Measurements from ENCODE around the gene ASTL.
"Not testable (repeated sequence)": the region's sequence is repeated elsewhere in the genome, so short reads cannot be mapped to it uniquely, and the experiment has no call there.

Gene ASTL

DNA sequence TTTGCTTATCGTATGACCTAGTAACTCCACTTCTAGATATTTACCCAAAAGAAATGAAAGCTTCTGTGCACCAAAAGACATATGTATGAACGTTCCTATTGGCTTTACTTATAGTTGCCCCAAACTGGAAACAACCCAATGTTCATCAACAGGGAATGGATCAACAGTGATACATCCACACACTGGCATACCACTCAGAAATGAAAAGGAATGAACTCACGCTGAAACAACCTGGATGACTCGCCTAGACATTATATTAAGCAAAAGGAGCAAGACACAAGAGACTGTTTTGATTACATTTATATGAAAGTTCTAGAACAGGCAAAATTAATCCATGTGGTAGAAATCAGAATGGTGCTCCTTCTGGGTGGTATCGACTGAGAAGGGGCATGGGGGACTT, 40.9 kb downstream of the ASTL start:
- DNase-seq, result no peak

DNA sequence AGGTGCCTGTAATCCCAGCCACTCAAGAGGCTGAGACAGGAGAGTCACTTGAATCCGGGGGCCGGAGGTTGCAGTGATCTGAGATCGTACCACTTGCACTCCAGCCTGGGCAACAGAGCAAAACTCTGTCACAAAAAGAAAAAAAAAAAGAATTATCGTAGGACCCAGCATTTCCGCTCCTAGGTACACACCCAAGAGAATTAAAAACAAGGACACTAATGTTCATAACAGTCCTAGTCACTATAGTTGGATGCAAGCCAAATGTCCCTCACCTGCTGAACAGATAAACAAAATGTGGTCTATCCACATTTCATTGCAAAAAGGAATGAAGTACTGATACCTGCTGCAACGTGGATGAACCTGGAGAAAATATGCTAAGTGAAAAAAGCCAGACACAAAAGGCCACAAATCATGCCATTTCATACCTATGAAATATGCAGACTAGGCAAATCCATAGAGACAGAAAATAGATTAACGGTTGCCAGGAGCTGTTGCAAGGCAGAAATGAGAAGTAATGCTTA, 43.1 kb downstream of the ASTL start:
- no peak for DNase-seq

DNA sequence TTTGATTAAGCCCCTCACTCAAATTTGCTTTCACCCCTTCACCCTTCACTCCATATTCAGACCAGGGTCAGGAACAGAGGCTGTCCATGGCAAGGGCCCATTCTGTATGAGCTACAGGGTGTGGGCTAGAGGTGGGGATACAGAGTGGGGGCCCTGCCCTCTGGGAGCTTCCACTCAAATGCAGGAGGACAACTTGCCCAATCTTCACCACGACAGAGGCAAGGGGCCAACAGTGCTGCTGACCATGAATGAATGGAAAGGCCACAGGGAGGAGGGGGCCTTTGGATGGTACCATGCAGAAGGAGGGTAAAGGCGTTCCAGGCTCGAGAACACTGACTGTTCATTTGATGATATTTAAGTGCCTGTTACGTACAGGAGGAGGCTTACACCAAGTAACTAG, 44.8 kb downstream of the ASTL start:
- DNase-seq, result no peak

DNA sequence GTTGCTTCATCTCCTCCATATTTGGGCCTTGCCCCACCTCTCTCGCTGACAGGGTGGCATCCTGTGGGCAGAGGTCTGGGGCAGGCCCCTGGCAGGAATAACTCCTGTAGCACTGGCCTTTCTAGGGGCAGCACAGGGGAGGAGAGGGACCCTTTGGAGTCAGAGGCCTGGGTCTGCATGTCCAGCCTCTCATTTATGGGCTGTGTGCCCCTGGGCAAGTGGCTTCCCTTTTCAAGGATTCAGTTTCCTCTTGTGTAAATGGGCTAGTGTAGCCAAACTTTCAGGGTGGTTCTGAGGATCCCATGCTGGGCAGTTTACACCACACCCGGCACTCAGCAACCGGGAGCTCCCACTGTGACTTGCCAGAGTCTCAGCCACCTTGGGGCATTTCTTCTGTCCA, 45.4 kb downstream of the ASTL start:
- DNase-seq, result no peak

DNA sequence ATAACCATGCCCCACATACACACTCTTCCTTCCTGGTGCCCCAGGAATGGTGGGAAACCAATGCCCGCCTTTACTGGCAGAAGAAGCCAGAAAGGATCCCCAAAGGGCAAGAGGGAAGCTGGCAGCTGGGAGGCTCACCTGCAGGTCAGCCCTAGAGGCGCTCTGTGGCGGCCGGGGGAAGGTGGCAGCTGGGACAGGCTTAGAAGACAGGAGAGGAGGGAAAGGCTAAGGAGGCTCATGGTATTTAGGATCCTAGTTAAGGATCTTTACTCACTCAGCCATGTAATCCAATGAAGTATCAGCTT, 45.8 kb downstream of the ASTL start:
- DNase-seq, result no peak

DNA sequence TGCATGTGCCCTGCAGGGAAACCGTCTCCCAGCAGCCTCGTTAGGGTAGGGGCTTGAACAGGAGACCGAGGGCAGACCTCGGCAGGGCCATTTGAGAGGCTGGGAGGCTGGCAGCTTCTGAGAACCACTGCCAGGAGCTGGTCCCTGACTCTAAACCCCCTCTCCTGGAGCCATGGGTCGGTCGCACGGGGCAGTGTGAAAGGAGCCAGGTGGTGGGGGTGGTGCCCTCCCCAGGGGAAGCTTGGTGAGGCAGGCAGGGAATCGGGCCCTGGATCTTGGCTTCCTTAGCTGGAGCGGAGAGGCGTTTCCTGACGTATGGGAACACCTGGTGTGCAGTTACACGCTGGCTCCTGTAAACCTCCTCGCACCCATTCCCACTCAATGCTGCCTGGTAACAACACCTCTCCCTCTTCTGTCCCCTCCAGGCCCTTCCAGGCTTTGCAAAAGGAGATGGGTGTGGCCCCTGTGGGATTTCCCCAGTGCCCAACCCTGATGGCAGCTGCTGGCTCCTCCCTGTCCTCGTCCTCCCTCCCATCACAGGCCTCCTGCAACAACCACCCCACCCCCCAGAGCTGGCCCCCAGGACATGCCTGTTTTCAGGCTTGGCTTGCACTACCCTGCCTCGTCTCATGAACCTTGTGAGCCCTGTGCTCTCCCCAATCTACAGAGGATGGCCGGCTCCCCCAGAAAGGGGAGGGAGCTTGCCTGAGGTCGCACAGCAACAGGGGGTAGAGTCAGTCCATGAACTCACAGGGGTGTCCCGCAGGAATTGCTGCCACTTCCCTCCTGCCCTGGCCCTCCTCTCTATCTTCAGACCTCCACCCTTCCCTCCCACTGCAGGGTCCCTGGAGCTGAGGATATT, 46.4 kb downstream of the ASTL start:
- no peak for DNase-seq

DNA sequence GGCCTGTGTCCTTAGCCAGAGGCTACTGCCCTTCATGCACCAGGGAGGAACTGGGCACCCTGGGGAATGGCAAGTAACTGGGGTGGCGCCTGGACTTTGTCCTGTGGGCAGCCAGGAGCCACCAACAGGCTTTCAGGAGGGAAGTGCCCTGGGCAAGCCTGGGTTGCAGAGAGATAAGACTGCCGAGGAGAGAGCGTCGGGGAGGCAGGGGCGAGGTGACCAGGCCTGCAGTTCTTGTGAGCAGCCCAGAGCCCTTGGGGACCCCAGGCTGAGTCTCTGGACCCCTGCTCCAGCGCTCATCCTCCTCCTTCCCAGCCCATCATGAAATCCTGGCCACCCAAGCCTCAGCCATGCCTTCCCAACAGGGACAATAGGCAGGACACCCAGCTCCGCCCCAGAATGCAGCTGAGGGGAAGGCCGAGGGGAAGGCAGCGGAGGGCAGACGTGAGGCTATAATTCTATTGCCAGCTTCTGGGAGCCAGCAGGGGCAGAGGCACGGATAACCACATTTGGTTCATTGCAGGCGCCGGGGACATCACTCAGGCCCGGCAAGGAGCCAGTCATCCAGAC, 47.1 kb downstream of the ASTL start:
- no peak for DNase-seq

DNA sequence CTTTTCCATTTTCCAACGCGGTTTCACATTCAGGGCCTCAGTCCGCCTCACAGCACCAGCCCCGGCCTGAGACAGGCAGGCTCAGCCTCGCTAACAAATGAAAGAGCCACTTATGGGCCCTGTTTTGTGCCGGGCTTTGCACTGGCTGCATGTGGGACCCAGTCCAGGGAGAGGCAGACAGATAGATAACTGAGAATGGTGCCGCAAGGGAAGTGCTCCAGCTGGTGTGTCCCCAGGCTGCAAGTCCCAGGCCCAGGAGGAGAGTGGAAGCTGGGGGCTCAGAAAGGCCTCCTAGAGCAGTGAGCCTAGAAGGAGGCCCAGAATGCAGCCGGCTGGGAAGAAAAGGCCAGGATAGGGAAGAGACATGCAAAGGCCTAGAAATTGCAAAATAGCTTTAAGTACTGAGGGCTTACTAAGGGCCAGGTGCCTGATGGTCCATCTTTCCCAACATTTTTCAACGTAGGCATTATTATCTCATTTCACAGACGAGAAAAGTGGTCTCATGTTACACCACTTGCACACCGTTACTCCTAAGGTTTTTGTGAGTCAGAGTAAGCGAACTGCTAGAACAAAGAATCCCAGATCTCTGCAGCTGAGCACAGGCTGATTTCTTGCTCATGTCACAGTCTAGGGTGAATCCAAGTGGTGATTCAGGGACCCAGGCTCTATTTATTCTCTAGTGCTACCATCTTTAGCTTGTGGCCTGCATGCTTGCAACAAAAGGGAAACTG, 47.9 kb downstream of the ASTL start:
- no peak for DNase-seq

DNA sequence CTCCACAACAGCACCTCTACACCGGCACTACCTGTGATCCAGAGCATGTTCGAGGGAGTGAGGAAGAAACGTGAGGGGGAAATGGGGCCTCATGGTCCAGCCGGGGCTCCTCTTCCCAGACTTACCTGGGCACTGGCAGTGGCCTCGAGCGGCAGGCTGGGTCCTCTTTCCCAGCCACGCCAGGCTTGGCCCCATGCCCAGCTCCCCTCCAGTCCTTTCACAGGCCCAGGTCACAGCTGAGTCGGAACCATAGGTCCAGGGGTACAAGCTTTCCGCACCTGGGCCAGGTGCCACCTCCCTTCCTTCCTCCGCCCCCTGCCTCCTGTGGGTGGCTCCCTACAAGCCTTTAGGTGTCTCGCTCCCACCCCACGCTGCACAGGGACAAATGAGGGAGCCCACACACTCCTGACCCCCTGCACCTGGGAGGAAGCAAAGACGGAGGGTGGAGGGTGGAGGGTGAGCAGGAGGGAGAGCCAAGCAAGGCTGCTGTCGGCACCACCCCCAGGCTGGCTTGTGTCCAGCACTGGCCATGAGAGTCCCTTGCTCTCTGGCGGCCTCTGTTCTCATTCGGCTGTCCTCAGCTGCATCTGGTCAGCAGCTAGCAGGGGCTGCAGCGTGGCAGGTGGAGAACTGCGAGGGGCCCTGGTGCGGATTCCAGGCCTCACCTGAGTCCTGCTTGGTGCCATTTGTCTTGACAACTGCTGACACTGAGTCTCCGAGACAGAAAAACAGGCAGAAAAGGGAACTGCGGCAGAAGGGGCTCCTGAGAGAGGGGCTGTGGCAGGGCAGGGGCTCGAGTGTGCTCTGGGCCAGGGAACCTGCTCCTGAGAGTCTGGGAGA, 48.7 kb downstream of the ASTL start:
- no peak for DNase-seq

DNA sequence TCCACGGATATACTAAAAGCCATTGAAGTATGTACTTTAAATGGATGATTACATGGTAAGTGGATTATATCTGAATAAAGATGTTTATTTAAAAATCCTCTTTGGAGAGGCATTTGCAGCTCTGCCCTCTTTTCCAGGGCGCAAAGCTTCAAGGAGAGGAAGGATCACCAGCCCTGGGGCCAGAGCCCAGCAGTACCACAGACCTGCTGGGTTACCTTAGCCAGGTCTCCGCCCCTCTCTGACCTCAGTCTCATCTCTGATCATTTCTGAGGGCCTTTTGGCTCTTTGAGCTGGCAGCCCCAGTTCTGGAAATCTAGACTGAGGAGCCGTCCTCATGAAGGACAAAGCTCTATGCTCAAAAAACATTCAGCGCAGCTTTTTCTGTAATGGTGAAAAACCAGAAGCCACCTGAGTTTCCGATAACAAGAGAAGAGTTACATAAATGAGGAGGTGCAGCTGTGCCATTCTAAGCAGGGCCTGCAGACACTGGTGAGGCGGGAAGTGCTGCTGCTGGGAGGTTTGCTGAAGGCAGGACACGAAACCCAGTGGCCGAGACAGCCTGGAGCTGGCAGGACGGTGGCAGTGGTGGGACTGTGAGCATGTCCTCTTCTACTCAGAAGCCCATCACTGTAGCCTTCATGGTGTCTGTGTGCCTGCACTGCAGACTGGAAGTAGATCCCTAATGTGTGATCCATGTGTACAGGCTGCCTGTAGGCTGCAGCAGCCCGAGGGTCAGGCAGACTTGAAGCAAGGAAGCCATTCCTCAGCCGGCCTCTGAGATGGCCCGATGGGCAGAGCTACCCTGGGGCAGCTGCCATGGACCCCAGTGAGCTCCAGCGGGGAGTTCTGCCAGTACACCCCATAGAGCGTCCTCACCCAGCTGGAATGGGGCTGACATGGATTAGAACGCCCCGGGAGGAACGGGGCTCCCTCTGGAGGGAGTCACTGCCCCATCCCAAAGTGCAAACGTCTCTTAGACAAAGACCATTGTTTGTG, 49.7 kb downstream of the ASTL start:
- no peak for DNase-seq

DNA sequence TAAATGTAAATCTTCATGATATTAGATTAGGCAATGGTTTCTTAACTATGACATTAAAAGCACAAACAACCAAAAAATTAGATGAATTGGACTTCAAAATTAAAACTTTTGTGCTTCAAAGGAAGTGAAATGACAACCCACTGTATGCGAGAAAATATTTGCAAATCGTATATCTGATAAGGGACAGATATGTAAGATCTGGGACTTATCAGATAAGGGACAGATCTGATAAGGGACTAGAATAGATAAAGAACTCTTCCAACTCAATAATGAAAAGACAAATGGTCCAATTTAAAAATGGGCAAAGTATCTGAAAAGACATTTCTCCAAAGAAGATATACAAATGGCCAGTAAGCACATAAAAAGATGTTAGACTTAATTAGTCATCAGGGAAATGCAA, 51.2 kb downstream of the ASTL start:
- no peak for DNase-seq

DNA sequence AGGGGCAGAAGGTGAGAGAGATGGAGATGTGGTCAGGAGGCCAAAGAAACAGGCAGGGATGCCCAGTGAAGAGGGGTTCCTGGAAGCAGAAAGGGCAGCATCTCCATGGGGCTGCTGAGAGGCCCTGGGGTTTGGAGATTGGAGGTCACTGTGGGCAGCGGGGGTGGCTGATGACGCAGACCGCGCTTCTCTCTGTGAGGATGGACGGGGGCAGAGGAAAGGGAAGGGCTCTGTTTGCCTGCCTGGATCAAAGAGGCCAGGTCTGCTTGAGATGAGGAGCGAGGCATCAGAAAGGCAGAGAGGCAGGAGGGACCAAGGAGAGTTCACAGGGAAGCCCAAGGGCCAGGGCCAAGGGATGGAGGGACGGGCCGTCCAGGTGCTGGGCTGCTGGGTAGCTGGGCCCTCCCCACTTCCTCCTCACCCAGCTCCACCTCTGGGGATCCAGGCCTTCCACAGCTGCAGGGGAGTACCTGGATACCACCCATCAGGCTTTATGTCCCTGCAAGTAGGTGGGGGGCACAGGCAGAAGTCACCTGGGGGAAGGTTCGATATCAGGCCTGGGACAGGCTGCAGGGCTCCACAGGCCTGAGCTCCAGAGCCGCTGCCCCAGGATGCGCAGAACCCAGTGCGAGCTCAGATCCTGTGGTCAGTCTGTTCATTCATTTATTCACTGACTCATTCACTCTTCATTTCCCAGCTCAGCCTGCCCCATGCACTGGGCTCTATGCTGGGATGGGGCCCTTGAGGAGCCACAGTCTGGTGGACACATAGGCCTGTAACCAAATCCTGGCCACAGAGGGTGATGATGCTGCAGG, 52.6 kb downstream of the ASTL start:
- no peak for DNase-seq

DNA sequence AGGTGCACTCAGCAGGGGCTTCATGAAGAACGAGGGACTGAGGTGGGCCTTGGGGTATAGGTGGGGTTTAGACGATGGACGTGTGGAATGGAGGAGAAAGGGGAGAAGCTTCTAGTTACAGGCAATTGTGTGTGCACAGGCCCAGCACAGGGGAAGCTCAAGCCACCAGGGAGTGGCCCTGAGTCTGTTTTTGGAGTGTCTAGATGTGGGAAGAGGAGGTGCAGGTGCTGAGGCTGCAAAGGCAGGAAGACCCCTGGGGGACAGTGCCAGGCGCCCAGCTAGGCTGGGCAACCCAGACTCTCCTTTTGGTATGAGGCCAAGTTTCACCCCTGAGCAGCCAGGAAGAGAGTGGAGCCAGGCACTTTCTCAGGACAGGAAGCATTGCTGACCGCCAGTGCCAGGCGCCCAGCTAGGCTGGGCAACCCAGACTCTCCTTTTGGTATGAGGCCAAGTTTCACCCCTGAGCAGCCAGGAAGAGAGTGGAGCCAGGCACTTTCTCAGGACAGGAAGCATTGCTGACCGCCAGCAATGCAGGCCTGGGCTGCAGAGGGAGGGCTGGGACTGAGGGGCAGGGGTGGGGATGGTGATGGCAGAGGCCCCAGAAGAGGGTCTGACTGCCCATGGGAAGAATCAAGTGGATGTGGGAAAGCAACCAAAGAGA, 53.3 kb downstream of the ASTL start:
- not testable (repeated sequence) for DNase-seq

DNA sequence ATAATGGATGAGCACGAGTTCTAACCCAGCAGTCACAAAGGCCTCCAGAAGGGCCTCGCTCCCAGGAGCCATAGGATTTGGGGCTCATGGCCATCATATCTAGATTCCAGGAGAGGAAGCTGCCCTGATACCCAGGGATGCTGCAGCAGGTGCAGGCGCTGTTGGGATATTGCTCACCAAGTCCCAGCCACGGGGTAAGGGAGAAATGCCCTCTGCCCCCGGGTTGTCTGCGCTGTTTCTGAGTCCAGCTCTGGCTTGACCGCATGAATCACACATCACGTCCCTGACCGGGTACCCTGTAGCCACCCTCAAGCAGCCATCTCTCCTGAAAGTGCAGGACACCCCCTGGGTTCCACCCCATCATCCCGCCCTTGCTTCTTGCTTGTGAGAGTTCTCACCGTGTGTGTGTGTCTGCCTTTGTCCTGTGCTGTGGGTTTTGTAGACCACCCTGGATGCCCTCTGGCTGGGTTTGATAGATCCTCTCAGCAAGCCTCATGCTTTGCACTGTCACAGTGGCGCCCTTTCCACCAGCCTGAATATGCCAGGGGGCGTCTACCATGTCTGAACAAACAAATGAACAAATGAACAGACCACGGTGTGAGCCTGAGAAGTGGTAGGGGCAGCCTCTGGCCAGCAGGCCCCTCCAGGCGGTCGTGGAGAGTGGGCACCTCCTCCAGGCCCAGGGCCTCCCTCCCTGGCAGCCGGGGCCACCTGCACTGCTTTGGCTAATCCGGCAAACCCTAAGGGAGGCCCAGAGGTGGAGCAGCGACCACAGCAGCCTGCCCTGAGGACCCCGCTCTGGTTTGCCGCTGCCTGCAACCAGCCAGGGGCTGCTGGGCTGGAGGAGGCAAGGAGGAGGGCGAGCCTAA, 54.1 kb downstream of the ASTL start:
- no peak for DNase-seq

DNA sequence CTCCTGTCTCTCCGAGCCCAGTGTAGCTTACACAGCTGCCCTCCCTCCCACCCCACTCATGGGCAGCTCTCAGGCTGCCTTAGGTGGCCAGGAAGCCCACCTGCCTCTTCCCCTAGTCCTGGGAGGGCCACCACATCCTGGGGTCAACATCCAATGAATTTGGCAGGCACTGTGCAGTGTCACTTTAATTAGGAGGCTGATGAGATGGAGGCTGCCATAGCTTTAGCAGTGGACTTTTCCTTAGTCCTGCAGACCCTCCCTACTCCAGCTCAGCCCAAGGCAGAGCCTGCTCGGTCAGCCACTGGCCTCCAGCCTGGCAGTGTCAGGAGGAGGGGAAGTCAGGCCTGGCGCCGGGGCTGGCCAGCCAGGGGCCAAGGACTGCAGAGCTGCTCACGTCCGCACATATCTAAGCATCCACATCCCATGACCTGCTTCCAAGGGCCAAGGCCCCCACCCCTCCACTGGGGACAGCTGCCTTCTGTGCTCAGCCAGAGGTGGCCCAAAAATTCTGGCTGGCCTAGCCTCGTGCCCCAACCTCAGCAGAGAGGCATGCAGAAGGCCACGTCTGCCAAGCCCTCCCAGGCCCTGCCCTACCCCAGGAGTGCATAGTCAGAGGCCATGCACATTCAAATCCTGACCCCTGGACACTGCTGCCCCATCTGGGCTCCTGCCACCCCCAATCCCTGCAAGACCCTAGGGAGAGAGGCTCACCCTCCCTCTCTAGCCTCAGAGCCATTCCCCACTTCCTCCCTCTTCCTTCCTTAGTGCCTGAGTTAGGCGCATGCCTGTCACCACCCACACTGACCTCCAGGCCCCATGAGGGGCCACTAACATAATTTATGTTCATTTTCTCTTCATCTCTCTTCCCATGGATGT, 55.0 kb downstream of the ASTL start:
- DNase-seq, result no peak

DNA sequence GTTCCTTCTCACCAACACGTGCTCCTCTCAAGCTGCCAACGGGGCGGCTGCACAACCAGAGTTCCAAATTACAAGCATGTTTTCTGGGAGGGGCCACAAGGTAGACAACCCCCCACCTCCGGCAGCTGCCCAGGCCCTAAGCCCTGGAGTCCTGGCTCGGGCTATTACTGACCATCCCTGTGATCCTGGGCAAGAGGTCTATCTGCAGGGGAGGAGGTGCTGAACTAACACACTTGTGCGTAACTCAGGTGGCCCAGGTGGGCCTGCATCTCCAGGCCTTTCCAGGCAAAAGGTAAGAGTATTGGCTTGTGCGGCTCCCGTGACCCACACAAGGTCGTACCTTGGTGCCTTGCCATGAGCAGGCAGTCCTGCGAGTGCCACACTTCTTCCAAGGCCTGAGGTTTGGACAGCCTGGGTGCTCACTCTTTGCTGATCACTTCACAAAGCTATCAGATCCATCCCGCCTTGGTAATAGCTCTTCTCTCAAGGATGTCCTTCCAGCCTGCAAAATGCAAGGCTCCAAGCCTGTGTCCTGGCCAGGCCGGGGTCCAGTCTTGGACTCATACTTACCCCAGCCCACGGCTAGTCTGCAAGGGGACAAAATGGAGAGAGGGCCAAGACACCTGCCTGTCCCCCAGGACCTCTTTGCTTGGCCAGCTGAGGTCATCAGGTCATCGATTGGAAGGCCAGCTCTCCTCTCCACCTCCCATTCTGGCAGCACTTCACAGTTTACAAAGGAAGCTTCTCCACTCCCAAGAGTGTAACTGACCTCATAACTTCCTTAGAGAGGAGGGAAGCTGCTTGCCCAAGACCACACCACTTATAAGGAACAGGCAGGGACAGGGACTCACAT, 55.9 kb downstream of the ASTL start:
- no peak for DNase-seq

DNA sequence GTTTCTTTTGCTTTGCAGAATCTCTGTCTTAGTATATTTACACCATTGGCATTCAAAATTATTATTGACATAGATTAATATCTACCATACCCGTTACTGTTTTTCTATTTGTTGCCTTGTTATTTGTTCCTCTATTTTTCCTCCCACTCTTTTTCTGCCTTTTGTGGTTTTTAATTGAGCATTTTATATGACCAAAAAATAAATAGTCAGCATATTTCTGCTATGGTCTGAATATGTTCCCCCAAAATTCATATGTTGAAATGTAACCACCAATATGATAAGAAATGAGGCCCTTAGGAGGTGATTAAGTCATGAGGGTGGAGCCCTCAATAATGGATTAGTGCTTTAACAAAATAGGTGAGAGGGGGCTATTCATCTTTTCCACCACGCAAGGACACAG, 57.3 kb downstream of the ASTL start:
- DNase-seq, result no peak

Data from NCI-H2227 treated with DMSO at 0.1 percent for 48 hours (cell line).